Lower leg skin (tissue), 4 donors: Measurements from ENCODE around the gene CD164L2. TPM values are rescaled to one million over a fixed set of nuclear protein-coding genes. Genes with fewer than 3 reads are reported as not detected.
"Not testable (repeated sequence)": the region's sequence is repeated elsewhere in the genome, so short reads cannot be mapped to it uniquely, and the experiment has no call there.

Experiments used
- DNase-seq, 2 donors: peaks; one replicate each; pipeline ENCODE4 v3.0.0-alpha.2; 2019; ENCODE audit warnings: low spot score in 2 of 2
- H3K4me3 ChIP-seq: fragments of 200-600 bp; sonication (generic); 2 replicates; pipeline ENCODE4 v1.5.1; 2017; ENCODE audit warnings: mild to moderate bottlenecking, low read depth; ENCODE audit not compliant: poor library complexity, severe bottlenecking
- POLR2A ChIP-seq, 2 donors: fragments of 450-650 bp; IDR thresholded peaks; one replicate each; pipeline ENCODE4 v1.6.1; 2016 to 2017; ENCODE audit warnings: antibody characterized with exemption in 2 of 2, mild to moderate bottlenecking in 1 of 2, moderate library complexity in 1 of 2
- whole genome bisulfite sequencing, 2 donors: methylation state at CpG; one replicate each; pipeline ENCODE4 v1.1.5; 2018; 5-methylcytosine and 5-hydroxymethylcytosine counted together
- intact Hi-C: fragments of 100-400 bp; cut with DNase I; formaldehyde crosslinking; loops from one replicate; pipeline ENCODE4 v1.15.0; 2023; ENCODE audit warnings: low total_unique reads
- total RNA-seq, 4 donors: library from RNA; depleted of rRNA; stranded (reverse); fragments of >200 nt; gene quantifications; one replicate each; pipeline ENCODE4 v1.1.0, GENCODE V29; 2016
- TF ChIP-seq, protein P1 (sequence below), 3 donors: fragments of 450-650 bp; IDR thresholded peaks; one replicate each; pipeline ENCODE4 v1.5.1; 2016; ENCODE audit warnings: antibody characterized with exemption in 3 of 3, mild to moderate bottlenecking in 3 of 3, moderate library complexity in 2 of 3

CD164L2 gene
- total RNA-seq, 4 donors from 2014 or later: 4.3 to 12.0 (median 10.0) TPM

DNA sequence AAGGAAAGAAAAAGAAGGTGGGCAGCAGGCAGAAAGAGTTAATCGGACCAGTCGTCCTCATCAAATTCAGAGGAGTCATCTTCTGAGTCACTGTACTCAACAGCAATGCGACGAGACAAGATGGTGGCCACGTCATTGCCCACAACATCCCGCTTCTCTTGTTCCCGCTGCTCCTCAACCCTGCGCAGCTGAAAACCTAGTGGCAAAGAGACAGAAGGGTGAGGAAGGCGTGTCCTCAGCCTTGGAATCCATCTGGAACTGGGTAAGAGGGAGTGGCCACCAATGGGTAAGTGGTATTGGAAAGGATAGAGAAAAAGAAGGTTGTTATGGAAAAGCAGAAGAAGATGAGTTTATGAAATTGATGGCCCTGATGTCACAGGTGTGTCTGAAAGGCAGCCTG, 25.0 kb upstream of the CD164L2 start:
- 82 to 85% methylated on average over 9 of the region's 9 CpGs for WGBS, 2 donors
- TF ChIP-seq POLR2A (IDR thresholded peaks at IDR 0.05): no peak
- TF ChIP-seq, protein P1, sequence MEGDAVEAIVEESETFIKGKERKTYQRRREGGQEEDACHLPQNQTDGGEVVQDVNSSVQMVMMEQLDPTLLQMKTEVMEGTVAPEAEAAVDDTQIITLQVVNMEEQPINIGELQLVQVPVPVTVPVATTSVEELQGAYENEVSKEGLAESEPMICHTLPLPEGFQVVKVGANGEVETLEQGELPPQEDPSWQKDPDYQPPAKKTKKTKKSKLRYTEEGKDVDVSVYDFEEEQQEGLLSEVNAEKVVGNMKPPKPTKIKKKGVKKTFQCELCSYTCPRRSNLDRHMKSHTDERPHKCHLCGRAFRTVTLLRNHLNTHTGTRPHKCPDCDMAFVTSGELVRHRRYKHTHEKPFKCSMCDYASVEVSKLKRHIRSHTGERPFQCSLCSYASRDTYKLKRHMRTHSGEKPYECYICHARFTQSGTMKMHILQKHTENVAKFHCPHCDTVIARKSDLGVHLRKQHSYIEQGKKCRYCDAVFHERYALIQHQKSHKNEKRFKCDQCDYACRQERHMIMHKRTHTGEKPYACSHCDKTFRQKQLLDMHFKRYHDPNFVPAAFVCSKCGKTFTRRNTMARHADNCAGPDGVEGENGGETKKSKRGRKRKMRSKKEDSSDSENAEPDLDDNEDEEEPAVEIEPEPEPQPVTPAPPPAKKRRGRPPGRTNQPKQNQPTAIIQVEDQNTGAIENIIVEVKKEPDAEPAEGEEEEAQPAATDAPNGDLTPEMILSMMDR (IDR thresholded peaks at IDR 0.05): no peak
- no peak overlapping the region for H3K4me3 ChIP-seq
- no peak for DNase-seq
- intact Hi-C loops: loop anchor here (10.0 kb wide), 1 partner anchor 257 kb away; no protein-coding TSS in a partner anchor

DNA sequence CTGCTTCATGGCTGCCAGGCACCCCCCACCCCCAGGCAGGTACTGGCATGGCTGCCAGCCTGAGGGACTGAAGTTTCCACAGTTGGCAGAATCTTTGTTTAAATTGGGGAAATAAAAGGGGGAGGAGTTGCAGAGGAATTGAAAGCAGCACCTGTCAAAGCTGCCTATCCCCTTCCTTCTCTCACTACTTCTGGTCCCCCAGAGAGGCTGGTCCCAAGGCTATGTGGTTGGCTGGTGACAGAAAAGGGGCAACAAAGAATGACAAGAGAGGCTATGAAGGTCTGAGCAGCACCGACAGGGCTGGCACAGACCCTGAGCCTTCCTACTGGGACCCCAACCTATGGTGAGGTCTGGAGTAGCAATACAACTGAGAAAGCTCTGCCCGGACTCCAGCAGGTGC, 23.7 kb upstream of the CD164L2 start:
- DNase-seq: not testable (repeated sequence)

DNA sequence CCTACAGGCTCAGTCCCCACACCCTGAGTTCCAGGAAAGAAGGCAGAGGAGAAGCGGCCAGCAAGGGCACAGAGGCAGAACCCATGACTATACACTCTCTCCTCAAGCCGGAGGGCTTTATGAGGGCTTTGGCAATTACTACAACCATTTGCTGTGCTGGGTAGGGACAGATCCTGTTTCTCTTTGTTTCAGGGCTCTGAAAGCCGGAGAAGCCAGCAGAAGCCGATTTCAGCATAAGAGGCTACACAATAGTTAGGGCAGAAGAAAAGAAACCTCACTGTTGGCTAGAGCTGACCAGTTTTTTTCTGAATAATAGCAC, 23.2 kb upstream of the CD164L2 start:
- intact Hi-C loops: loop anchor here (10.0 kb wide), 1 partner anchor 258 kb away; no protein-coding TSS in a partner anchor
- TF ChIP-seq POLR2A (IDR thresholded peaks at IDR 0.05): no peak
- TF ChIP-seq, protein P1 (IDR thresholded peaks at IDR 0.05): no peak
- H3K4me3 ChIP-seq: no peak overlapping the region
- no peak for DNase-seq
- 36 to 50% methylated on average over 4 of the region's 4 CpGs for WGBS, 2 donors

More for the DNA sequence above, 23.7 kb upstream of the CD164L2 start:
- not testable (repeated sequence) for H3K4me3 ChIP-seq
- WGBS, 2 donors: 75 to 78% methylated on average over 2 of the region's 2 CpGs
- intact Hi-C loops: loop anchor here (10.0 kb wide), 1 partner anchor 258 kb away; no protein-coding TSS in a partner anchor

DNA sequence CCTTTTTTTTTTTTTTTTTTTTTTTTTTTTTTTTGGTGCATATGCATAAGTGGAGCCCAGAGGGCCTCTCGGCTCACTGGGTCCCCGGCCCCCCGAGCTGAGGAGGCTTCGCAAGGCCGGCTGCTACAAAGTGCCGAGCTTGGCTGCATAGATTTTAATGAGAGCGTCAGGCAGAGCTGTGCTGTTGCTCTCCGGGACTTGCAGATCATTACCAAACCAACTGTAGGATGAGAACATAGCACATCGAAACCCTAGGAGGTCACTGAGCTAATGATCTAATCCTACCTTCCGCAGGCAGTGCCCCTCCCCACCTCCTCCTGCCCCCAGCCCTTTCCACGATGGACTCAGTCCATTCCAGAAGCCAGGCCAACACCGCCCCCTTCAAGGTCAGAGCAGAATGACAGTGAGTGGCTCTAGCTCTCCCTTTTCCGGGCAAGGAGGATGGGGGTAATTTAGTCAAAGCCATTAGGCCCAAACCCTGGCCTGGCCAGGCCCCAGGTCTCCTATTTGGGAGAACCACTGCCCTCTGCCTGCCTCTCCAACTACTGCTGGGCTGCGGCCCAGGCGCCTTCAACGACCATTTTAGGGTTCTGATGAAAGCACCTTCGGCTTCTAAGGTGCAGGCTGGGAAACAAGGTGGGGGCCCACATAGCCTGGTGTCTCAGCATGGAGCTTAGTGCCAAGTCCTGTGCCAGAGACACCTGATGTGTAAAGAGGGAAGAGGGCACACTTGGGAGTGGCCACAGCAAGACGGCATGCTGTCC, 22.6 kb upstream of the CD164L2 start:
- intact Hi-C loops: loop anchor here (10.0 kb wide), 1 partner anchor 259 kb away; no protein-coding TSS in a partner anchor
- 51 to 54% methylated on average over 15 to 16 of the region's 18 CpGs for WGBS, 2 donors
- not testable (repeated sequence) for H3K4me3 ChIP-seq, DNase-seq

DNA sequence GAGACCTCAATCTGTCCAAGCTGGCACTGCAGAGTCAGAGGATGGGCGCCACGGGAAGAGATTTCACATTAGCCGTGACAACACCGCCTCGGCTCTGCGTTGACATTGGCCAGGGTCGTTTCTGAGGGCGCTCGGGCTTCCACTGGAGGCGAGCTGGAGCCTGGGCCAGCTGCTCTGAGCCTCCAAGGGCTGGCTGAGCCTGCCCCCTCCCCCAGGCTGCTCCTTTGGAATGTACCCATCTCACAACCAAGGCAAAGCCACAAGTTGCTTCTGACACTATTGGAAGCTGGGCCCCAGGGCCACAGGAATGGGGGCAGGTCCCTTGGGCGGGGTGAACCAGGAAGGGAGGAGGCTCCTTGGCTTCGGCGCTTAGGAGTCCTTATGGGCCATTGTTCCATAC, 21.9 kb upstream of the CD164L2 start:
- intact Hi-C loops: loop anchor here (10.0 kb wide), 1 partner anchor 260 kb away; no protein-coding TSS in a partner anchor
- 22 to 44% methylated on average over 7 to 12 of the region's 13 CpGs for WGBS, 2 donors
- TF ChIP-seq, protein P1 (IDR thresholded peaks at IDR 0.05): no peak
- TF ChIP-seq POLR2A (IDR thresholded peaks at IDR 0.05): no peak
- DNase-seq: no peak
- H3K4me3 ChIP-seq: no peak overlapping the region

DNA sequence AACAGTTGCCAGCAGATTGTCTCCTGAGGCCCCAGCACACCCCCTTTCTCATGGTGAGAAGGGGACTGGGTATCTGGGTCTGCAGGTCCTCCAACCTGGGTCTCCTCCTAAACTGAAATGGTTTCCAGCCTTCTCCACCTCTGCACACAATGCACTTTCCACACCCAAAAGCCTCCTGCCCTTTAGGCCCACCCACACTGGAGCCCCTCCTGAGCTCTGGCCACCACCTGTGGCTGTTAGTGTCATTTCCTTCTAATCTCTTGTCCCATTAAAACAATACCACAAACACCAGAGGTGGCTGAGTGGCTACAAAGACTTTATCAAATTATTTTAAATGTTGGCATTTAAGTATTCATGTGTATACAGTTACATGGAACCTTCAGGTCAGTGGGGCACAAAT, 20.8 kb upstream of the CD164L2 start:
- no peak overlapping the region for H3K4me3 ChIP-seq
- intact Hi-C loops: loop anchor here (10.0 kb wide), 1 partner anchor 261 kb away; no protein-coding TSS in a partner anchor
- TF ChIP-seq, protein P1 (IDR thresholded peaks at IDR 0.05): no peak
- TF ChIP-seq POLR2A (IDR thresholded peaks at IDR 0.05): no peak
- DNase-seq: no peak
